Measurements from ENCODE around the gene GPR107. TPM values are rescaled to one million over a fixed set of nuclear protein-coding genes. Genes with fewer than 3 reads are reported as not detected.
A peak's percentile ranks its signal among the peaks of the same experiment; 100 is the strongest.

Gene GPR107
- total and polyA plus RNA-seq, 2 experiments from 2014 or later, result 8.0 to 18.9 TPM

- H3K27ac ChIP-seq, result no peak overlapping the region
- H3K4me3 ChIP-seq, result no peak overlapping the region
- H3K9me2 ChIP-seq (ENCODE audit: insufficient read depth), result no peaks in the 10 kb centered on the region
- H3K4me1 ChIP-seq (ENCODE audit: insufficient read depth), result peaks cover 29% of the 10 kb centered on the region
- H3K4me2 ChIP-seq (ENCODE audit: unreplicated experiment), result no peak overlapping the region
- H3K79me2 ChIP-seq (ENCODE audit: insufficient read depth), result peaks cover 76% of the 10 kb centered on the region
- H3K9ac ChIP-seq, result no peak overlapping the region
- no peaks in the 10 kb centered on the region for H3K27me3 ChIP-seq (replicated peaks; ENCODE audit: insufficient read depth)
- H4K20me1 ChIP-seq (ENCODE audit: insufficient read depth), result peaks cover 4% of the 10 kb centered on the region; the same call in 1 of the 2 replicates
- in situ Hi-C loops (cut with MboI), result no loop called here
- H2AFZ ChIP-seq, result no peak overlapping the region
- WGBS, 2 experiments (ENCODE audit: low coverage in 1 of 2, low lambda C conversion rate in 2 of 2, missing lambda C conversion rate in 2 of 2), result 92 to 95% methylated on average over 6 of the region's 6 CpGs
- DNase-seq, result no peak
- no peaks in the 10 kb centered on the region for H3K36me3 ChIP-seq (ENCODE audit: low read depth)
- peaks cover 28% of the 10 kb centered on the region for H3F3A ChIP-seq (ENCODE audit: insufficient read depth)
- no peak for TF ChIP-seq EZH2phosphoT487 (IDR thresholded peaks at IDR 0.05; ENCODE audit: insufficient read depth, low read depth)
- TF ChIP-seq EZH2 (IDR thresholded peaks at IDR 0.05; ENCODE audit: insufficient read depth, poor library complexity, severe bottlenecking), result no peak
- H3K9me3 ChIP-seq (ENCODE audit: low read depth), result no peaks in the 10 kb centered on the region
Measured at GRCh38 chr9:130039528-130040147, 14.1 kb upstream of the GPR107 start.

GRCh38 chr9:130040984-130041647 is 12.6 kb upstream of the GPR107 start:
- Histone ChIP-seq H3K4me2 (ENCODE audit: unreplicated experiment) (peak overlapping the region; percentile 80), H3K27ac (peak overlapping the region; percentile 43), H3K36me3 (ENCODE audit: low read depth) (no peaks in the 10 kb centered on the region), H3K79me2 (ENCODE audit: insufficient read depth) (peaks cover 63% of the 10 kb centered on the region), H3K27me3 (replicated peaks; ENCODE audit: insufficient read depth) (no peaks in the 10 kb centered on the region), H3K9ac (peak overlapping the region; percentile 83), H3K4me3 (peak overlapping the region; percentile 88), H3K4me1 (ENCODE audit: insufficient read depth) (peaks cover 19% of the 10 kb centered on the region), H2AFZ (peak overlapping the region; percentile 80), H4K20me1 (ENCODE audit: insufficient read depth) (peaks cover 4% of the 10 kb centered on the region; the same call in 1 of the 2 replicates), H3F3A (ENCODE audit: insufficient read depth) (peaks cover 27% of the 10 kb centered on the region), H3K9me3 (ENCODE audit: low read depth) (no peaks in the 10 kb centered on the region), H3K9me2 (ENCODE audit: insufficient read depth) (no peaks in the 10 kb centered on the region)
- no peak for DNase-seq
- TF ChIP-seq EZH2phosphoT487 (IDR thresholded peaks at IDR 0.05; ENCODE audit: insufficient read depth, low read depth), result no peak
- WGBS, 2 experiments (ENCODE audit: low coverage in 1 of 2, low lambda C conversion rate in 2 of 2, missing lambda C conversion rate in 2 of 2), result 65 to 69% methylated on average over 7 of the region's 7 CpGs
- in situ Hi-C loops (cut with MboI), result no loop called here

DNA sequence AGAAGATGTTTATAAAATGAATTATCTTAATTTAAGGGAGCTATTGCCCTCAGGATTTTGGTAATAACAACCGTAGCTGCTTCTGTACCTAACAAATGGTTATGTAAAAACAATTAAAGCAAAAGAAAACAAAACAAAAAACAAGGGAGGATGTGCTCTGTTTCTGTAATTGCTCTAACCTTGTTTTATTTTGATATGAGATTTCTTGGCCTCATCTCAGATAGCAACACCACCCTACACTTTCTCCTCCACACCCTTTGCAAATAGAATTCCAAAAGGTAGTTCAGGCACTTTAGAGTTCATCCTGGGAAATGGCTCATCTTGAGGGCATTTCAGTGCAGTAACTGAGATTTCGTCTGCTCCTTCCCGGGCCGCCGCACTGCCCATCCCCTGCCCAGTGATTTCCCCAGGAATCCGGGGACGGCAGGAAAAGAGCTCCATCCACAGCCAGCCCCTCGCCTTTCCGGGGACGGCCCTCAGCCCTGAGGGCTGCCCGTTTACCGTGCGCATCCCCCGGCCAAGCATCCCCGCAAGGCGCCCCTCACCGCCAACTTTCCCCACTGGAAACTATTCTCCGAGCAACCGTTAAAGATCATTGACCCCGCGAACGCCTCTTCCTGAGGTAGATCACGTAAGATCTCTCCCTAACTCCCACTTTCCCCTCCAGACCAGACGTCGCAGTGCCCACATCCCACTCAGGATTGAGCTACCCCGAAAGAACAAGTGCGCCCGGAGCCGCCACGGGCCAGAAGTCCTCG is 11.9 kb upstream of the GPR107 start:
- Histone ChIP-seq H3F3A (ENCODE audit: insufficient read depth) (peaks cover 24% of the 10 kb centered on the region), H3K4me1 (ENCODE audit: insufficient read depth) (peaks cover 14% of the 10 kb centered on the region; the same call in 1 of the 2 replicates), H3K4me2 (ENCODE audit: unreplicated experiment) (peak overlapping the region; percentile 80), H3K4me3 (peak overlapping the region; percentile 88), H4K20me1 (ENCODE audit: insufficient read depth) (peaks cover 4% of the 10 kb centered on the region; the same call in 1 of the 2 replicates), H3K9me3 (ENCODE audit: low read depth) (no peaks in the 10 kb centered on the region), H3K9ac (peak overlapping the region; percentile 83), H3K27me3 (replicated peaks; ENCODE audit: insufficient read depth) (no peaks in the 10 kb centered on the region), H3K36me3 (ENCODE audit: low read depth) (no peaks in the 10 kb centered on the region), H3K9me2 (ENCODE audit: insufficient read depth) (no peaks in the 10 kb centered on the region), H3K79me2 (ENCODE audit: insufficient read depth) (peaks cover 56% of the 10 kb centered on the region), H3K27ac (peak overlapping the region; percentile 43), H2AFZ (peak overlapping the region; percentile 80)
- TF ChIP-seq EZH2 (IDR thresholded peaks at IDR 0.05; ENCODE audit: insufficient read depth, poor library complexity, severe bottlenecking) (no peak), EZH2phosphoT487 (IDR thresholded peaks at IDR 0.05; ENCODE audit: insufficient read depth, low read depth) (no peak)
- WGBS, 2 experiments (ENCODE audit: low coverage in 1 of 2, low lambda C conversion rate in 2 of 2, missing lambda C conversion rate in 2 of 2), result 0 to 1% methylated on average over 25 to 31 of the region's 31 CpGs
- peak; percentile 60 for DNase-seq
- in situ Hi-C loops (cut with MboI), result no loop called here

DNA sequence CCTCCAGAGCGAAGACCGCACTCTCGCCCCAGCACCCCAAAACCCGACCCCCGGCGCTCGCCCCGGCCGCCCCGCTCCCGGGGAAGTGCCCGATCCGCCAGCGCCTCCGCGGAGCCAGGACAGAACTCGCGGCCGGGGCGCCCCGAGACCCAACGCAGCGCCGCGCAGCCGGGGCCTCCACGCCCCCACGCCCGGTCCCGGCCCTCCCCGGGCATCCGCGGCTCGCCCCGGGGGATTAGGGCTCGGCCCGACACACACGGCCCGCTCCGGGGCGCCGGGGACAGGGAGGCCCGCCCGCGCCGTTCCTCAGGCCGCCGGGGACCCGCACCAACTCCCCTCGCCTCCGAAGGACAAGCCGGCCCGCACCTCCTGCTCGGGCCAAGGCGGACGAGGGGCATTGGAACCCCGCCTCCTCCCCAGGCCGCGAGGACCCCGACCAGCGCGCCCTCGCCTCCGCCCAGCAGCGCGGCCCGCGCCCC is 11.3 kb upstream of the GPR107 start:
- TF ChIP-seq EZH2phosphoT487 (IDR thresholded peaks at IDR 0.05; ENCODE audit: insufficient read depth, low read depth) (no peak), EZH2 (IDR thresholded peaks at IDR 0.05; ENCODE audit: insufficient read depth, poor library complexity, severe bottlenecking) (no peak)
- peak overlapping the region; percentile 80 for H3K4me2 ChIP-seq (ENCODE audit: unreplicated experiment)
- in situ Hi-C loops (cut with MboI), result no loop called here
- WGBS, 2 experiments (ENCODE audit: low coverage in 1 of 2, low lambda C conversion rate in 2 of 2, missing lambda C conversion rate in 2 of 2), result 1% methylated on average over 15 to 64 of the region's 68 CpGs
- H3K4me1 ChIP-seq (ENCODE audit: insufficient read depth), result peaks cover 14% of the 10 kb centered on the region; the same call in 1 of the 2 replicates
- H3K9me2 ChIP-seq (ENCODE audit: insufficient read depth), result no peaks in the 10 kb centered on the region
- peaks cover 24% of the 10 kb centered on the region for H3F3A ChIP-seq (ENCODE audit: insufficient read depth)
- H3K9me3 ChIP-seq (ENCODE audit: low read depth), result no peaks in the 10 kb centered on the region
- H3K36me3 ChIP-seq (ENCODE audit: low read depth), result no peaks in the 10 kb centered on the region
- H3K79me2 ChIP-seq (ENCODE audit: insufficient read depth), result peaks cover 50% of the 10 kb centered on the region
- H3K27ac ChIP-seq, result peak overlapping the region; percentile 43
- H3K27me3 ChIP-seq (replicated peaks; ENCODE audit: insufficient read depth), result no peaks in the 10 kb centered on the region
- peak overlapping the region; percentile 80 for H2AFZ ChIP-seq
- peaks cover 4% of the 10 kb centered on the region; the same call in 1 of the 2 replicates for H4K20me1 ChIP-seq (ENCODE audit: insufficient read depth)
- H3K4me3 ChIP-seq, result peak overlapping the region; percentile 88
- H3K9ac ChIP-seq, result peak overlapping the region; percentile 83
- peak; percentile 63 for DNase-seq

Measured in GM23248 (cell line).